COR-L47 (cell line): ENCODE measurements around the gene SMAD2.

Experiments used
- DNase-seq: peaks from one replicate; lab custom pipeline; 2025; lab: John Stamatoyannopoulos, UW

The SMAD2 gene

GRCh38 chr18:47895565-47896250 is 34.8 kb downstream of the SMAD2 start:
- DNase-seq = no peak

GRCh38 chr18:47893939-47894699 is 36.3 kb downstream of the SMAD2 start:
- no peak for DNase-seq

DNA sequence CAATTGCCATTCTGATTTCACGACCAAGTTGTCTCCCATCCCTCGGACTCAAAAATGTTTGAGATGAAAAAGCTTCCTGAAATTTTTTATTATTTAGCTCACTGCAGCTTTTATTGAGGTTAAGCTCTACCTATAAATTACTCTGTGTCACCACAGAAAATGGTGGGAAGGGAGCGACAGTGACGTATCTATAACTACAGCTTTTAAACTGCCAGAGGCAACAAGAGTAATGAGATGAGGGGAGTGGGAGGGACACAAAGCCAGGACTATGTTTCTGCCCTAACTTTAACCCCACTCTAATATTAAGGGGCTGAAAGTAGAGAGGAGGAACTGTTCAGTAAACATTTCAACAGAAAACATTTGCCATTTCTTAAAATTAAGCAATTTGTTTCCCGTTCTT is 37.4 kb downstream of the SMAD2 start:
- no peak for DNase-seq

GRCh38 chr18:47888156-47888555 is 42.3 kb downstream of the SMAD2 start:
- DNase-seq = no peak

DNA sequence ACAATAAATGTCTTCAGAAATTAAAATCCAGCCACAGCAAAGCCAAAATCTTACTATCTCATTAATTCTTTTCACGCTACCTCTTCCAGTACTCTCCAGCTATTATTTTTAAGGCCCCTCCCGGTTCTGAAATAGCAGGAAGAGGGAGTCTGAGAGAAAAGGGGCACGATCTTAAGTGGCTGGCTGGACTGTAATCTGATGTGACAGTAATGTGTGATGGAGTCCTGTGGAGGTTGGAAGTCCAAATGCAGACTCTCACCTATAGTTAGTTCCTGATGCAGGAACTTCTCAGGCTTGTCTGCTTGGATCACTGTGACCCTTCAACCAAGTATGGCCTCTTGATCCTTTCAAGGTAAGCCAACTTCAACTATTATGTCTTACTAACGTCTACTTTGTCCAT is 43.2 kb downstream of the SMAD2 start:
- no peak for DNase-seq

- DNase-seq = peak; percentile 12
Observed at GRCh38 chr18:47883771-47884413, 46.6 kb downstream of the SMAD2 start.

- no peak for DNase-seq
Observed at GRCh38 chr18:47882641-47883040, 47.8 kb downstream of the SMAD2 start.

DNA sequence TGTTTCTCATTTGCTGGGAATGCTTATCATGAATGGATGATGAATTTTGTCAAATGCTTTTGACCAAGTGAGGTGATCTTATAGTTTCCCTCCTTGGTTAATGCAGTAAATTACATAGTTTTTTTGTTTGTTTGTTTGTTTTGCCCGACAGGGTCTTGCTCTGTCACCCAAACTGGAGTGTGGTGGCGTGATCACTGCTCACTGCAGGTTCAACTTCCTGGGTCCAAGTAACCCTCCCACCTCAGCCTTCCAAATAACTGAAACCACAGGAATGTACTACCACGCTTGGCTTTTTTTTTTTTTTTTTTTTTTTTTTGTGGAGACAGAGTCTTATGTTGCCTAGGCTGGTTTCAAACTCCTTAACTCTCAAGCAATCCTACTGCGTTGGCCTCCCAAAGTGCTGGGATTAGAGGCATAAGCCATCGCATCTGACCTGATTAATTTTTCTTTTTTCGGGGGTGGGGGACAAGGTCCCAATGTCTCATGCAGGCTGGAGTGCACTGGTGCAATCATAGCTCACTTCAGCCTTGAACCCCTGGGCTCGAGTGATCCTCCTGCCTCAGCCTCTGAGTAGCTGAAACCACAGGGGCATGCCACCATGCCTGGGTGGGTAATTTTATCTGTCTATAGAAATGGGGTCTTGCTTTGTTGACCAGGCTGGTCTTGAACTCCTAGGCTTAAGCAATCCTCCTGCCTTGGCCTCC is 48.6 kb downstream of the SMAD2 start:
- DNase-seq = no peak

DNA sequence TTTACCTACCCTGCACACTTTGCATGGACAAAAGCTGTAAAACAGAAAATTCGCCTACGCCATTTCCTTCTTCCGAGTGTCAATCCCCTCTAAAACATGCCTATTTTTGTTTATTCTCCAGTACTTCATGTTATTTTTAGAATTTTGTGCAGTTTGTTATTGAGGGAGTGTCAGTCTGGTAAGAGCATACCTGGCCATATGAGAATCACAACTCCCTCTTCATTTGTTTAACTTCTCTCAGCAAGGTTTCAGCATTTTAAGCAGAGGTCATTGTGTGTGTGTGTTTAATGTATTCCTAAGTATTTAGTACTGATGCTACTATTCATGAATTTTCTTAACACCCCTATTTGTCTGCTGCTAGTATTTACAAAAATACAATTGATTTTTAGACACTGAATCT is 49.4 kb downstream of the SMAD2 start:
- DNase-seq = no peak

DNA sequence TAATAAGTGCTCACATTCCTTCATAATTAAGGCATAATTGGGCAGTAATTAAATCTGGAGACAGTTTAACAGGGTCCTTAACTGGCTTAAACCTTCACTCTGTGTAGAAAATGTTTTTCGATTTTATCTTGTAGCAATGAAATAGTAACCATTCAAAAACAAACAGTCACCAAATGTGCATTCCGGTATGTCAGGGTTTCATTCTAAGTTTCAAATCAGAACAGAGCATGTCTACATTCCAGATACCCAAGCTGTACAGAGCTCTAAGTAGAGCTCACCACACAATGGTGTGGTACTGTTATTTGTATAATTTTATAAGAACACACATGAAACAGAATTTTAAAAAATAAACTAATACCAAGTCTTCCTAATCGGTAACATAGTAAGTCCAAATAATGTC is 52.6 kb downstream of the SMAD2 start:
- DNase-seq = no peak

DNA sequence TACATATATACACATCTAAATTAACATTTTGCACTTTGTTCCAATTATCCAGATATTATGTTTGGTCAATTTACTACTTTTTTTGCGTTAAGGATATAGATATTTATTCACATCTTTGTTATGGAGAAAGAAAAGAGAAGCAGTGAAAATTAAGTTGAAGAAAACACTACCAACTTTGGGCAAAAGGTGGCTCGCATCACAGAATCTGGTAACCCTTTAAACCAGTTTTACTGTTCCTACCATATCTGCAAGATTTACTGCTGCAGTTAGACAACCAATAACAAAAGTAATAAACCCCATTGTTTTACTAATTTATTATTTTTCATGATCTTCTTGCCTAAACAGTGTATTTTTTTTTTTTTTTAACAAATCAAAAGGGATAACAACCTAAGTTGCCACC is 53.6 kb downstream of the SMAD2 start:
- no peak for DNase-seq

GRCh38 chr18:47873625-47874024 is 56.8 kb downstream of the SMAD2 start:
- DNase-seq = peak; percentile 26

GRCh38 chr18:47872426-47872825 is 58.0 kb downstream of the SMAD2 start:
- DNase-seq = no peak

DNA sequence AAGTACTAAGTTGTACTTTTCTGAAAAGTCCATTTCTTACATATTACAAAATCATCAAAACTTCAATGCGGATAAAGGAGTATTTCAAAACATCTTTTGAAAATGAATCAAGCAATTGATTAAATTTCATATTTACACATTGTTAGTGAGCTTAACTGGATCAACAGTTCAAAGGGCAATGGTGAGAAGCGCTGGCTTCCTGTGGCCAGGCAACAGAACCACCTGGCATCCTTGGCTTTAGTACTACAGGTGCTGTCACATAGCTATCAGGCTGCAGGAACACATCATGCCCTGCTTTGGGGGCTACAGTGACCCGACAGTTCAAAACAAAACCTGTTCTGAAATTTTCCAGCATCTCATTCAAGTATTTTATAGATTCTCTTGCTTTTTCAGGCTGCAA is 59.2 kb downstream of the SMAD2 start:
- no peak for DNase-seq

- no peak for DNase-seq
Observed at GRCh38 chr18:47870605-47871004, 59.9 kb downstream of the SMAD2 start.

DNA sequence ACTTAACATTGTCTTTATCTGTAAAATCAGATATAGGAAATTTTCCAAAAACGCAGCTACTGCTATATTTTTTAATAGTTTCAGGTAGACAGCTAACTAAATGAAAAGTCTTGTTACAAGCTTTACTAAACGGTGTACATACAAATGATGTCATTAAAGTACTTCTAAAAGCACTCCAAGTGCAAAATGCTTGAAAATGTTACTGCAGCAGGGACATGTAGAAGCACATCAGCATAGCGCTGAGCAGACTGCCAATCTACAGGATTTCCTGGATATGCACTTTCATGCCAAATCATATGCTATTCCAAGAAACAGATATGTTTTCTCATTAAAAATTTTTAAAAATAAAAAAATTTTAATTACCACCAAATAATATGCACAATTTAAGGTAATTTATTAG is 61.7 kb downstream of the SMAD2 start:
- DNase-seq = no peak

DNA sequence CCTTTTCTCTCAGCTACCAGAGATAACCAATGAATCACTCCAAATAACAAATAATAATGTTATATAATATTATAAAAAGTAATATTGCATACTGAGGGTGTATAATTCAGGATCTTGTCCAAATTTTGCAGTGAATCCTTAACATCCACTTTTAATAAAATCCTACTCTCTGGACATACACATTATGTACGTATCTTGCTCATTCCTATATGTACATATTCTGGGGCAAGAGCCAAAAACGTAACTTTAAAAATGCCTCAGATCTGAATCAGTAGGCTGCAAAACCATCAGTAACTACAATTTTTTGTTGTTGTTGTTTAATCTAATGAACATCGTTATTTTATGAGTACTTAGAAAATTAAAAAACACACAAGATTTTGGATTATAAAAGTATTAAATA is 65.3 kb downstream of the SMAD2 start:
- DNase-seq = no peak

DNA sequence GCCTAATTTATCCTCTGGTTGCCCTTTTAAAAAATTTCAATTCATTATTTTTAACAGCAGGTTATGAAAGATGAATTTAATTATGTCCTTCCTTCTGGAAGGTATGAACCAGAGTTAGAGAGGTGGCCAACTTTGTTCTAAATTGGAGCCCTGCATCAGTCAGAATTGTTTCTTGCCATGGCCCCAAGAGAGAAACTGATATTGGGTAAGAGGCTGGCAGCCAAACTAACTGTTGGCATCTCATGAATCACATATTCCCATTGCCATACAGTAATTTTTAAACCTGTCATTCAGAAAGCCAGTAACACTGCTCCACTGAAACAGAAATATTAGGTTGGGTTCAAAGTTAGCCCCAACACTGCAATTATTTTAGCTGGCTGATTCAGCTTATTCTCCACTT is 67.4 kb downstream of the SMAD2 start:
- DNase-seq = no peak

GRCh38 chr18:47858607-47859006 is 71.9 kb downstream of the SMAD2 start:
- no peak for DNase-seq

DNA sequence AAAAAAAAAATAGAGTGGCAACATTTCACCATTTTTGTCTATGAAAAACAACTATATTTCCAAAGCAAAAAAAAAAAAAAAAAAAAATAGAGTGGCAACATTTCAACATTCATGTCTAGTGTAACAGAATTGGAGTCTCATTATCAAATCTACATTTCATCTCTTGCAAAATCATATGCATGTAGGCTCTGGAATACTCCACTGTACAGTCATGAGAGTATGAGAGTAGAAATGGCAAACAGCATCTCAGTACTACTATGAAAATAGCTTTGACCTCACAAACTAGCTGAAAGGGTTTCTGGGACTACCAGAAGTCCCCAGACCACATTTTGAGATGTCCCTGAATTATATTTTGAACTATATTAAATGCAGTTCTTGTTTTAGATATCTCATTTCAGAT is 82.8 kb downstream of the SMAD2 start:
- no peak for DNase-seq

DNA sequence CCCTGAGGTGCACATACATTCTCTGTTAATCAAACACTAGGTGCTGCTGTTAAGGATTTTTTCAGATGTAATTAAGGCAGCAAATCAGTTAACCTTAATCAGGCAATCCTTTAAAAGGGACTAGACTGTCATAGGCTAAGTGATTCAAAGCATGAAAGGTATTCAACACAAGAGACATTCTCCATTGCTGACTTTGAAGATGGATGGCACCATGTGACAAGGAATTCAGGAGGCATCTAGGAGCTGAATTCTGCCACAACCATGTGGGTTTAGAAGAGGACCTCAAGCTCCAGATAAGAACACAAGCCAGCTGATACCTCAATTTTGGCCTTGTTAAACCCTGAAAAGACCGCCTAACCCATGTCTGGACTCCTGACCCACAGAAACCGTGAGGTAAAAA is 84.0 kb downstream of the SMAD2 start:
- DNase-seq = no peak

- DNase-seq = no peak
Observed at GRCh38 chr18:47844828-47845498, 85.5 kb downstream of the SMAD2 start.
